ENCODE measurements around the gene ANLN.
"Not testable (repeated sequence)": the region's sequence is repeated elsewhere in the genome, so short reads cannot be mapped to it uniquely, and the experiment has no call there.

Gene ANLN

DNA sequence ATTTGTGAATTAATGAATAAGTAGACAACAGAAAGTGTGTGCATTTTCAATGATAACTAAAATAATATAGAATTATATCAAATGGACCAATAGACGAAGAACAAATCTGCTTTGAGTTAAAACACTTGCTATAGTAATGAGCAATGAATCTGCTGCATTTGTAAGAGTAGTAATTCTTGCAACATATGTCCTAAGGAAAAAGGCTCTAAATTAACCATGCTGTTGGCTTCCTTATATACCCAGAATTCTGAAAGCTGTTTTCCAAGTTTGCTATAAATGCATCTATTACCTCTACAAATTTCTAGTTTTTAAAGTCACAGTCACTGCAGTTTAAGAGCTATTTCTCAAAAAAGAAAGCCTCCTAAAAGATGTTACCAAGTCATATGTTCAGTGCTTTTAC is 20.5 kb upstream of the ANLN start:
- H3K4me3 ChIP-seq (ENCODE audit: low read depth, low read length): no peak overlapping the region
- DNase-seq (ENCODE audit: low read depth): no peak

DNA sequence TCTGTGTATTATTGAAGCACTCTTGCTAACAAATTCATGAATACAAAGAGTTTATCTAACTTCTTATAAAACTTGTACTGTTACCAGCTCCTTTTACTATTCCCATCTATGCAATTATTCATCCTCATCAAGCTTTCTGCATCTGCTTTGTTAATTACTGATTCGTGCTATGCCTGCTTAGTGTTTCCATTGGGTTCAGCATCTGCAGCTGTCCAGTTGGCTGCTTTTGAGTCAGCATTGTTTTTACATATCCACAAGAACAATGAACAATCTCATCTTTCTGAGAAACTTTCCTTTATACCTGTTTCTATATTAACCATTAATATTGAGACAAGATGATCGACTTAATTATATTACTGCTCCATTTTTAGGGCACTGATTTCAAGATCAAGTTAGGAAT is 19.6 kb upstream of the ANLN start:
- no peak for DNase-seq (ENCODE audit: low read depth)
- no peak overlapping the region for H3K4me3 ChIP-seq (ENCODE audit: low read depth, low read length)

DNA sequence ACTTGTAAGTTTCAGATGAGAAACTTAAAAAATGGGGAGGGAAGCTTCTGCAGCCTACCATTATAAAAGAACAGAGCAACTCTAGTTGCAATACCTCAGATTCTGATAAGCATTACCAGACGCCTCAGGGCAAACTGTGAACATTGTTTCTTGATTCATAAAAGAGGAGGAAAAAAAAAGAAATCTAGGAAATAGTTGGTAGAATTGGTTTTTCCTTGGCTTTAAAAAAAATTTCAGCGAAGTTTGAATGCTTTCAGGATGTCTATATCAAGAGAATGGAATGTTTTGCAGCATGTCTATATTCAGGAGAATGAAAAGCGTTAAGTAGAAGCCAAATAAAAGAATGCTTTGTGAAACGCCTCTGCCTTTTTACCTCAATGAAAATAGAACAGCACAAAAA is 17.5 kb upstream of the ANLN start:
- DNase-seq (ENCODE audit: low read depth): no peak
- no peak overlapping the region for H3K4me3 ChIP-seq (ENCODE audit: low read depth, low read length)

DNA sequence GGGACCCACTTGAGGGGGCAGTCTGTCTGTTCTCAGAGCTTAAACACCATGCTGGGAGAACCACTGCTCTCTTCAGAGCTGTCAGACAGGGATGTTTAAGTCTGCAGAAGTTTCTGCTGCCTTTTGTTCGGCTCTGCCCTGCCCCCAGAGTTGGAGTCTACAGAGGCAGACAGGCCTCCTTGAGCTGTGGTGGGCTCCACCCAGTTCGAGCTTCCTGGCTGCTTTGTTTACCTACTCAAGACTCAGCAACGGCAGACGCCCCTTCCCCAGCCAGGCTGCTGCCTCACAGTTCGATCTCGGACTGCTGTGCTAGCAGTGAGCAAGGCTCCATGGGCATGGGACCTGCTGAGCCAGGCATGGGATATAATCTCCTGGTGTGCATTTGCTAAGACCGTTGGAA is 11.1 kb upstream of the ANLN start:
- DNase-seq (ENCODE audit: low read depth): not testable (repeated sequence)

DNA sequence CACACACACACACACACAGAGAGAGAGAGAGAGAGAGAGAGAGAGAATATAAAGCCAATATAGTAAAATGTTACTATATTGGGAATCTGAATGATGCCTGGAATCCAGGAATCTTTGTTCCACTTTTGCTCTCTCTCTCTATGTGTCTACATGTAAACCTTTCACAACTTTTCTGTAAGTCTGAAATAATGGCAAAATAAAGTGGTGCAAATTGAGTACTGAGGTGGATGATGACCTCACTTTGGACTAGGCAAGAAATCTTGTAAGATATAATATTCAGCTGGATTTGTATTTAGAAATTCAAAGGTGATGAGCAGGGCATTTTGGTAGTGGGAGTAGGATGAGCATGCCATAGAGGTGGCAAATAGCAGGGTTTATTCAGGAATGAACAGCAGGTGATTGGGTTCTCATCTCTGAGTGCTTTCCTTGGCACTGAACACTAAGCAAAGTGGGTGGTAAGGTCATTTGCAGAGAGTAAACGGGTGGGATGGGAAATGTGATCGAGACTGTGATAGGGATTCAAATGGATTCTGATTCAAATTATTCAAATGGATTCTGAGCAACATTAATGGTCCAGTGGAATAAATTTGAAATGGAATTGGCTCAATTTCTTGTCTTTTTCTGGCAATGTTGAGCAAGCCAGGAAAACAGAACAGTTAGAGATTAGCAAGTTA is 9.7 kb upstream of the ANLN start:
- no peak for DNase-seq (ENCODE audit: low read depth)
- H3K4me3 ChIP-seq (ENCODE audit: low read depth, low read length): no peak overlapping the region

More for the DNA sequence above, 11.1 kb upstream of the ANLN start:
- not testable (repeated sequence) for H3K4me3 ChIP-seq (ENCODE audit: low read depth, low read length)

DNA sequence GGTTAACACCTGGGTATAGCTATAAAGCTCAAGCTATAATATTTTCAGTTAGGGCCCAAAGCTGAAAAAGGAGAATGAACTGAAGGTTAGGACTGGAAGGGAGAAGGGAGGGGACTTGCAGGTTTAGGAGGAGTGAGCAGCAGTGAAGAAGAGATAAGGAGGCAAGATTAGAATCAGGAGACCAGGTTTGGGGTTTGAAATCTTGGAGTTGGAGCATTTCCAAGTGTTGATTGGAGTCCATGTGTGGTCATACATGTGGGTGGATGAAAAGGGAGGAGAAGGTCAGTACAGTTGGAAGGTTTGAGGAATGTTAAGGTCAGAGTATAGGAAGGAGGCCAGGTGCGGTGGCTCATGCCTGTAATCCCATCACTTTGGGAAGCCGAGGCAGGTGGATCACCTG is 8.6 kb upstream of the ANLN start:
- no peak overlapping the region for H3K4me3 ChIP-seq (ENCODE audit: low read depth, low read length)
- DNase-seq (ENCODE audit: low read depth): no peak

DNA sequence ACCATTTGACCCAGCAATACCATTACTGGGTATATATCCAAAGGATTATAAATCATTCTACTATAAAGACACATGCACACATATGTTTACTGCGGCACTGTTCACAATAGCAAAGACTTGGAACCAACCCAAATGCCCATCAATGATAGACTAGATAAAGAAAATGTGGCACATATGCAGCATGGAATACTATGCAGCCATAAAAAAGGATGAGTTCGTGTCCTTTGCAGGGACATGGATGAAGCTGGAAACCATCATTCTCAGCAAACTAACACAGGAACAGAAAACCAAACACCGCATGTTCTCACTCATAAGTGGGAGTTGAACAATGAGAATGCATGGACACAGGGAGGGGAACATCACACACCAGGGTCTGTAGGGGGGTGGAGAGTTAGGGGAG is 6.4 kb upstream of the ANLN start:
- DNase-seq (ENCODE audit: low read depth); H3K4me3 ChIP-seq (ENCODE audit: low read depth, low read length): not testable (repeated sequence)

DNA sequence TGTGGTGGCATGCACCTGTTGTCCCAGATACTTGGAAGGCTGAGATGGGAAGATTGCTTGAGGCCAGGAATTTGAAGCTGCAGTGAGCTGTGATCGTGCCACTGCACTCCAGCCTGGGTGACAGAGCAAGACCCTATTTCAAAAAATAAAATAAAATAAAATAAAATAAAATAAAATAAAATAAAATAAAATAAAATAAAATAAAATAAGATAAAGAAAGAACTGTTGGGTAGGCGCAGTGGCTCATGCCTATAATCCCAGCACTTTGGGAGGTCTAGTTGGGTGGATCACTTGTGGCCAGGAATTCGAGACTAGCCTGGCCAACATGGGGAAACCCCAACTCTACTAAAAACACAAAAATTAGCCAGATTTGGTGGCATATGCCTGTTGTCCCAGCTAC is 4.0 kb upstream of the ANLN start:
- H3K4me3 ChIP-seq (ENCODE audit: low read depth, low read length): not testable (repeated sequence)

DNA sequence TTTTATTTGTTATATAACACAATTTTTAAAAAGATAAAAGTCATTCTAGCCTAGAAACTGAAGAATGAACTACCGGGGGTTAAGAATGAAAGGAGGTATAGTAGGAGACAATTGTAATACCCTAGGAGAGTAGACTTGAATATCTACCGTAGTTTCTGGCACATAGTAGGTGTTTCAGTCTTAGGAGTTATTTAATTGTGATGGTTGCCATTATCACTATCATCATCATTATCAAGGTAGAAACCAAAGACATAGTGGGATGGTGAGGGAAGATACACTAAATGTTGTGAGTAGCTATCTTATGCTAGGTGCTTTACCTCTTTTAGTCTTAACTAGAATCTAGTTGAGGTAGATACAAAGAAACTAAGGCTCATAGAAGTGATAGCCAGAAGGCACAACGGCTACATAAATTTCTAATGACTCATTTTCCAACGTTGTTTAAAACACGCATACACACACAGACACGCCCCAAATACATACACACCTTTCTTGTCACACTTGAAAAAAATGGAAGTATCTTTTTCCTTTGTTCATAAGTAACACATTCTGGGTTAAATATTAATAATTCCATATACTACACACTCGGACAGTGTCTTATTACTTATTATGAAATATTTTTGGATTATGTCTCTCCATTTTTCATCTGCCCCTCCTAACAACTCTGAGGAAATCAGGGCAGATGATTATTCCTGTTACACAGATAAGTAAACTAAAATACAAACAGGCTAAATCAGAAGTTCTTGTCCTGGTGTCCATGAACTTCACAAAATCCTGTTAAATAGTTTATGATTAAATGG is 2.0 kb upstream of the ANLN start:
- no peak overlapping the region for H3K4me3 ChIP-seq (ENCODE audit: low read depth, low read length)
- DNase-seq (ENCODE audit: low read depth): no peak

More for the DNA sequence above, 4.0 kb upstream of the ANLN start:
- DNase-seq (ENCODE audit: low read depth): not testable (repeated sequence)

DNA sequence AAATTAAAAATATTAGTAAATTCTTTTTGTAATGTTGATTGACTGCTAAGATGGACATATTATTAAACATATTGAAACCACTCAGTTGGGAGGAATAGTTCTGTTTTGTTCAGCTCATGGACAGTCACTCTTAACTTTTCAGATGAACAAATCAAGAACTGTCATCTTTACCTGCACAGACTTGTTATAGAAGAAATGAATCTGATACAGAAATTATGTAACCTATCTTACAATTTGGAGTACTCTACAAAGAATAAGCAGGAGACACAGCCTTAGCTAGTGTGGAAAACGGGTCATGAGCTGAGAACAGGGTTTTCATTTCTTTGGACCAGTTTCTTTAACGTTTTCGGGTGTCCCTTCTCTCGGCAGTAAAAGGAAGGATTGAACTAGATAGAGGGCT is 1.2 kb upstream of the ANLN start:
- DNase-seq (ENCODE audit: low read depth): no peak
- H3K4me3 ChIP-seq (ENCODE audit: low read depth, low read length): no peak overlapping the region

DNA sequence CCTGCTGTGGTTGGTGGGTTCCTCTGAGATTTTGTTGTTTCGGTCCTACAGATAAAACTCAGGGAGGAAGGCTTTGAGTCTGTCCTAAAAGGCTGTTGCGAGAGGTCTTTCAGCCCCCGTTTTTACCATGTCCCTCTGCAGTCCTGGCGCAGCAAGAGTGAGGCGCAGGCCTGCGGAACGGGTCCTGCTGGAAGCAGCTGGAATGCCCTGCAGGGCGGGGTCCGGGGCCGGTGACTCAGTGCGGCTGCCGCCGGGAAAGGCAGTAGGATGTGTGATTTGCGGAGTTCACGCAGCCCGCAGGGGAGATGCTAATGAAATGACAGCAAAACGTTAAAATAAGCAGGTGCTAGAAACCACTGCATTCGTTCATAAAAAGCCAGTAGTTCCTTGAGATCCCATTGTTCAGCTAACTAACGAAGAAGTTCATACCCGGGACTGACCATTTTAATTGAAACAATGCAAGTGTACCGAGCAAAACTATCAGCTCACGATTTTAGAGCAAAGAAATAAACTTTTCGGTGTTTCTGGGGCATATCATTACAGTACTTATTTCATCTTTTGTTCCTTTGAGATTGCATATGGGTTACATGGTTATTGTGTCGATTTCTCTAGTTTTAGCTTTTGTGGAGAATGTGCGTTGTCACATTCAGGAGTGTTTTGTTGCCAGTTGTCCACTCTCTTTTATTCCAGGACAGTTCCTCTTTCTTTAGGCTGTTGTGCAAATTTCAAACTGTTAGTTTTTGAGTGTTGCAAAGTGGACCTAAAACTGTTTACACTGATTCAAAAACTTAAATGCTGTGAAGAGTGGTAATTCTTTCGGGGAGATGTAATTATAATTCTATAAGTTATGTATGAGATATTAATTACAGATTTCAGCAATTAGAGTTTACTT is 783 bp downstream of the ANLN start:
- peak overlapping the region; percentile 96 for H3K4me3 ChIP-seq (ENCODE audit: low read depth, low read length)
- DNase-seq (ENCODE audit: low read depth): peak; percentile 71

DNA sequence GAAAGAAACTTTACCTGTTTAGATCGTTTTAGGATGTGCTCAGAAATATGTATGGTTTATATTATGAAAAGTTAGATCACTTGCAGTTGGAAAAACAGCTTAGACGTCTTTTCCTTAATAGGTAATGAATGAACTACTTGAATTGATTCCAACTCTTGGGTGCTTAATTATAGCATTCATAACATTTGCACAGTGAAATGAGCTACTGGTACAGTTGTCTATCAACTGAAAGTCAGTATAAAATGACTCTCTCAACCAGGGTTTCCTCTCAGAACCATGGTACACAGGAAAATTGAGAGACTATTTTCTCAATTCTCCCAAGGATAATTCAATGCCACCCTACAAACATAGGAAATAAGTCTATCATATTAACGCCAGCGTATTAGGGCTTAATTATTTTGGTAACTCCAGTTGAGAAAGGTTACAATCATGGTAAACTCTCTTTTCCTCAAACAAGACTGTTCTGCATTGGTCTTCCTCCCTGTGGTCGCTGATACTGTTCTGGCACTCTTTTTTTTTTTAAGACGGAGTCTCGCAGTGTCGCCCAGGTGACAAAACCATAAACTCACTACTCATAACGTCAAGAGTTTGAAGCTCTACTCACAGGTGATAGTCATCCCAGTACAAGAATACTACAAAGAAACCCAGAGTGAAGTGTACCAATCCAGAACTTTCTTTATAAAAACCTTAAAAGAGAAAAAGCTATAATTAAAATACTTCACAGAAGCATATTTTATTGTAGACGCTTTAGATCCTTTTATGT is 2.0 kb downstream of the ANLN start:
- DNase-seq (ENCODE audit: low read depth): no peak
- H3K4me3 ChIP-seq (ENCODE audit: low read depth, low read length): peak overlapping the region; percentile 96

DNA sequence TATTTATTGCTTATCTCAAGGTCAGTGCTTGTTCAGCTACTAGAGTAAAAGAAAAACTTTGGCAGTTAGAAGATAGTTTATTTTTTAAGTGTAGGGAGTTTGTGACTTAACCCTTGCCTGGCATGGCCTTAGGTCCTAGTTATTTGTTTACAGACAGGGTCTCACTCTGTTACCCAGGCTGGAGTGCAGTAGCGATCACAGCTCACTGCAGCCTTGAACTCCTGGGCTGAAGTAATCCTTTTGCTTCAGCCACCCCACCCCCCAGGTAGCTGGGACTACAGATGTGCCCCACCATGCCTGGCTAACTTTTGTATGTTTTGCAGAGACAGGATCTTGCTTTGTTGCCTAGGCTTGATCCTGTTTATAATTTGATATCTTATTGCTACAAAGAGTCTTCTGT is 4.2 kb downstream of the ANLN start:
- no peak overlapping the region for H3K4me3 ChIP-seq (ENCODE audit: low read depth, low read length)
- DNase-seq (ENCODE audit: low read depth): no peak

DNA sequence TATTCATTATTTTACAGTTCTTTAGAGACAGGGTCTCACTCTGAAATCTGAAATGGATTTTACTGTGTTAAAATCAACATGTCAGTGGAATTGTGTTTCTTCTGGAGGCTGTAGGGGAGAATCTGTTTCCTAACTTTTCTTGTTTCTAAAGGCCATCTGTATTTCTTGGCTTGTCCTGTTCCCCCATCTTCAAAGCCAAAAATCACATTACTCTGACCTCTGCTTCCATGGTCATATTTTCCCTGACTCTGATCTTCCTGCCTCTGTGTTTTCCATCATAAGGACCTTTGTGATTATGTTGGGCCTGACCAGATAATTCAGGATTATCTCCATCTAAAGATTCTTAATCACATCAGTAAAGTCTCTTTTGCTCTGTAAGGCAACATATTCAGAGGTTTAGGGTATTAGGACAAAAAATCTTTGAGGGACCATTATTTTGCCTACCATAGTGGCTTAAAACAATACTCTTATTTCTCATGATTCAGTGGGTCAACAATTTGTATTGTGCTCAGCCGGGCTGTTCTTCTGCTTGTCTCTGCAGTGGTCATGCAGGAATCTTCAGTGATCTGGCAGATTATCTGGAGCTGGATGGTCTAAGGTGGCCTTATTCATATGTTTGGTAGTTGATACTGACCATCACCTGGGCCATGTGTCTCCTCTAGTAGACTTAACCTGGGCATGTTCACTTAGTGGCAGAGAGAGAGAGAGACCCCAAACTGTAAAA is 5.7 kb downstream of the ANLN start:
- no peak for DNase-seq (ENCODE audit: low read depth)
- no peak overlapping the region for H3K4me3 ChIP-seq (ENCODE audit: low read depth, low read length)

DNA sequence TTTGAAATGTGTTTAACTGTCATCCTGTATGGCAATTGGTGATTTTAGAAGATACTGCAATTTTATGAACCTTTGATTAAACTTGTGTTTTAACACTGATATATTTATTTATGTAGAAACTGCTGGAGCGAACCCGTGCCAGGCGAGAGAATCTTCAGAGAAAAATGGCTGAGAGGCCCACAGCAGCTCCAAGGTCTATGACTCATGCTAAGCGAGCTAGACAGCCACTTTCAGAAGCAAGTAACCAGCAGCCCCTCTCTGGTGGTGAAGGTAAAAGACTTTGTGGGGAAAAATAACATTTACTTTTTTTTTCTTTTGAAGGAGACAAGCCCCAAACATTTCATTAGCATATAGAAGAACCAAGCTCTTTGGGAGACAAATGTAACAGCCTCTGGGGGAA is 6.5 kb downstream of the ANLN start:
- H3K4me3 ChIP-seq (ENCODE audit: low read depth, low read length): no peak overlapping the region
- DNase-seq (ENCODE audit: low read depth): no peak

DNA sequence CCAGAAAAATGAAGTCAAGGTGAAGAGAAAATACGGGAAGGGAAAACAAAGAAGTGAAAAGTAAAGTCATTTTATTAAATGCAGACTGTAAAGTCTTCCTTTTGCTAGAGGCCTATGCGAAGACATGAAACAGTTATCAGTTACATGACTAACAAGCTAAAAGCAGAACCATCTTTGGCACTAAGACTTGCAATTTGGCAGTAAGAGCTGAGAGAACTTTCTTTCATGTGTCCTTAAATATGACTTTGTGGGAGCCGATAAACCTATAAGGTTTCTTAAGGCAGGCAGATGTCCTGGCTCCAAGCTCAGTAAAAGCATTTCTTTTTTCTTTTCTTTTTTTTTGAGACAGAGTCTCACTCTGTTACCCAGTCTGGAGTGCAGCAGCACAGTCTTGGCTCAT is 10.4 kb downstream of the ANLN start:
- no peak for DNase-seq (ENCODE audit: low read depth)
- no peak overlapping the region for H3K4me3 ChIP-seq (ENCODE audit: low read depth, low read length)

DNA sequence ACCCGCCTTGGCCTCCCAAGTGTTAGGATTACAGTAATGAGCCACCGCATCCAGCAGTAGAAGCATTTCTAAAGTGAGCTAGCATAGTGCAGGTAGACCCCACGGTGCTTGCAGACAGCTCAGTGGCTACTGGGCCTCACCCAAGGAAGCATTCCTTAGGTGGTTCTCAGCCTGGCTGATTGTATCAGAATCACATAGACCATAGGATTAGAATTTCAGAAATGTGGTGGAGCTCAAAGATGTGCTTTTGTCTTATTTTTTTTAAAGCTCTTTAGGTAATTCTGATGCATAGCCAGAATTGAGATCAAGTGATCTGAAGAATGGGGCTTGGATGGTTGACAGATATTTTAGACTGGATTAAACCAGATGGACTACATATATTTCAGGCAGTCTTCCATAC is 10.9 kb downstream of the ANLN start:
- peak; percentile 12 for DNase-seq (ENCODE audit: low read depth)
- H3K4me3 ChIP-seq (ENCODE audit: low read depth, low read length): no peak overlapping the region

DNA sequence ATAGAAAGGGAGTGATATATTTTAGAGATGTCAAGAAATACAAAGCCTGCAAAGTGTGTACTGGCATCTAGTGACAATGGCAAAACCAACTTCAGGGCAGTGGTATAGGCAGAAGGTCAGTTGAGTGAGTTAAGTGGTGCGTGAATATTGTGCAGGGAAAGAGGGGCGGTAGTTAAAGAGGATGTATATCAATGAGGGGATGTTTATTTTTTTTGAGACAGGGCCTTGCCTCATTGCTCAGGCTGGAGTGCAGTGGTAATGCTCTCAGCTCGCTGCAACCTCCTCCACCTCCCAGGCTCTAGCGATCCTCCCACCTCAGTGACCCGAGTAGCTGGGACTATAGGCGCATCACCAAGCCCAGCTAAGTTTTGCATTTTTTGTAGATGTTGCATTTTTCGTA is 13.8 kb downstream of the ANLN start:
- no peak overlapping the region for H3K4me3 ChIP-seq (ENCODE audit: low read depth, low read length)
- DNase-seq (ENCODE audit: low read depth): no peak
